ENCODE measurements around the gene CITED4.

GRCh38 chr1:40876891-40877290 is 14.7 kb upstream of the CITED4 start:
- no peak for TF ChIP-seq MAX (IDR thresholded peaks at IDR 0.05)
- TF ChIP-seq POLR2A (IDR thresholded peaks at IDR 0.05; ENCODE audit: borderline replicate concordance, extremely low read depth, insufficient read depth, insufficient read length): no peak
- no peak for TF ChIP-seq RAD21 (IDR thresholded peaks at IDR 0.05; ENCODE audit: low read depth)
- no peak for TF ChIP-seq TCF7L2 (IDR thresholded peaks at IDR 0.05; ENCODE audit: borderline replicate concordance, extremely low read depth, insufficient read depth, insufficient read length)
- TF ChIP-seq POLR2AphosphoS5 (IDR thresholded peaks at IDR 0.05; ENCODE audit: low read depth, low read length): no peak
- no peak for TF ChIP-seq CTCF (IDR thresholded peaks at IDR 0.05 in 2 of 3, conservative IDR thresholded peaks at IDR 0.05 in 1 of 3; ENCODE audit: borderline replicate concordance in 1 of 3, insufficient read depth in 1 of 3, low read depth in 2 of 3, low read length in 2 of 3)

Measured in HCT116 (cell line).